Body of pancreas (tissue), 4 donors: ENCODE data around the gene MTCH2. TPM values are rescaled to one million over a fixed set of nuclear protein-coding genes. Genes with fewer than 3 reads are reported as not detected.

Experiments
- ATAC-seq: fragments of 150-250 bp; one replicate; pipeline ENCODE4 v1.9.1; 2016
- DNase-seq, 4 donors: peaks; one replicate each; pipeline ENCODE4 v3.0.0-alpha.2; 2019
- H3K27ac ChIP-seq, 4 donors: fragments of 200-600 bp; sonication (generic); 1 replicate in 3 of 4; 2 replicates in 1 of 4; pipeline versions ENCODE4 v1.5.1 to v1.6.1; 2016 to 2019; ENCODE audit warnings: mild to moderate bottlenecking in 1 of 4, mixed read lengths in 1 of 4, moderate library complexity in 1 of 4
- H3K27me3 ChIP-seq, 2 donors: fragments of 200-600 bp; sonication (generic); one replicate each; pipeline ENCODE4 v1.6.0; 2016; ENCODE audit warnings: mild to moderate bottlenecking in 1 of 2
- H3K36me3 ChIP-seq, 2 donors: fragments of 200-600 bp; sonication (generic); replicated peaks in 1 of 2; 2 replicates each; pipeline ENCODE4 v1.5.1; 2016; ENCODE audit warnings: low read depth in 2 of 2; ENCODE audit not compliant: insufficient read depth in 1 of 2
- H3K4me1 ChIP-seq: fragments of 200-600 bp; sonication (generic); one replicate; pipeline ENCODE4 v1.6.0; 2016
- H3K4me3 ChIP-seq, 2 donors: fragments of 200-600 bp; sonication (generic); 1 replicate in 1 of 2; 2 replicates in 1 of 2; pipeline ENCODE4 v1.5.1; 2016 to 2019
- H3K9me3 ChIP-seq, 3 donors: fragments of 200-600 bp; sonication (generic); 1 replicate in 2 of 3; 2 replicates in 1 of 3; pipeline ENCODE4 v1.5.1; 2016
- POLR2A ChIP-seq, 3 donors: fragments of 450-650 bp; IDR thresholded peaks; one replicate each; pipeline ENCODE4 v1.6.1; 2016; ENCODE audit warnings: antibody characterized with exemption in 3 of 3, mild to moderate bottlenecking in 2 of 3
- WGBS, 2 donors: methylation state at CpG; one replicate each; pipeline ENCODE4 v1.1.5; 2017; 5-methylcytosine and 5-hydroxymethylcytosine counted together
- intact Hi-C: fragments of 100-400 bp; cut with DNase I; formaldehyde crosslinking; loops from one replicate; pipeline ENCODE4 v1.15.1; 2023
- total RNA-seq, 2 donors: library from RNA; depleted of rRNA; stranded (reverse); fragments of >200 nt; gene quantifications; one replicate each; pipeline ENCODE4 v1.1.0, GENCODE V29; 2016
- TF ChIP-seq, protein P1 (sequence below), 7 experiments: fragments of 450-650 bp in 4 of 7; fragments of 200-600 bp in 3 of 7; sonication (generic) in 3 of 7; IDR thresholded peaks; one replicate each; pipeline ENCODE4 v1.5.1; 2016 to 2019; ENCODE audit warnings: antibody characterized with exemption in 7 of 7

The MTCH2 gene
- total RNA-seq, 2 donors from 2014 or later: 15.5 to 21.0 TPM

DNA sequence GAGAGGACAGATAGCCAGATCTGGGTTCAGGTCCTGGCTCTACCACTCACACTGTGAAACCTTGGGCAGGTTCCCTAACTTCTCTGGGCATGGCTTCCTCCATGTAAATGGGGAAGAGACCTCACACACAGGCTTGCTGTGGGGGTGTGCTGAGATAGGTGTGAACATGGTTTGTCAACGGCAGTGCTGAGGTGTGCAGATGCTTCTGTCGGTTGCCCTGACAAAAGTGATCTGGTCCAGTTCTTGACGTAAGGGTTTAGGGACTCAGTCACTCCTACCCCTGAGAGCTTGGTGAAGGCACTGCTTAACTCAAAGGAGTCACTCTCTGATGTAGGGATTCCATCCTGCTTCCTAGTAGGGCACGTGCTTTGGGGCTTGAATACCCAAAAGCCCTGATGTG is 50.1 kb downstream of the MTCH2 start:
- intact Hi-C loops: no loop called here
- H3K4me1 ChIP-seq: peaks cover 13% of the 10 kb centered on the region
- DNase-seq: no peak
- H3K9me3 ChIP-seq: no peaks in the 10 kb centered on the region
- no peaks in the 10 kb centered on the region for H3K36me3 ChIP-seq
- TF ChIP-seq POLR2A (IDR thresholded peaks at IDR 0.05): no peak
- TF ChIP-seq, protein P1, sequence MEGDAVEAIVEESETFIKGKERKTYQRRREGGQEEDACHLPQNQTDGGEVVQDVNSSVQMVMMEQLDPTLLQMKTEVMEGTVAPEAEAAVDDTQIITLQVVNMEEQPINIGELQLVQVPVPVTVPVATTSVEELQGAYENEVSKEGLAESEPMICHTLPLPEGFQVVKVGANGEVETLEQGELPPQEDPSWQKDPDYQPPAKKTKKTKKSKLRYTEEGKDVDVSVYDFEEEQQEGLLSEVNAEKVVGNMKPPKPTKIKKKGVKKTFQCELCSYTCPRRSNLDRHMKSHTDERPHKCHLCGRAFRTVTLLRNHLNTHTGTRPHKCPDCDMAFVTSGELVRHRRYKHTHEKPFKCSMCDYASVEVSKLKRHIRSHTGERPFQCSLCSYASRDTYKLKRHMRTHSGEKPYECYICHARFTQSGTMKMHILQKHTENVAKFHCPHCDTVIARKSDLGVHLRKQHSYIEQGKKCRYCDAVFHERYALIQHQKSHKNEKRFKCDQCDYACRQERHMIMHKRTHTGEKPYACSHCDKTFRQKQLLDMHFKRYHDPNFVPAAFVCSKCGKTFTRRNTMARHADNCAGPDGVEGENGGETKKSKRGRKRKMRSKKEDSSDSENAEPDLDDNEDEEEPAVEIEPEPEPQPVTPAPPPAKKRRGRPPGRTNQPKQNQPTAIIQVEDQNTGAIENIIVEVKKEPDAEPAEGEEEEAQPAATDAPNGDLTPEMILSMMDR (IDR thresholded peaks at IDR 0.05): no peak
- no peak overlapping the region for H3K27ac ChIP-seq
- peaks cover 0 to 29% of the 10 kb centered on the region in 2 donors for H3K27me3 ChIP-seq
- no peak overlapping the region for H3K4me3 ChIP-seq
- no peak for ATAC-seq
- WGBS, 2 donors: 66 to 74% methylated on average over 4 of the region's 4 CpGs

DNA sequence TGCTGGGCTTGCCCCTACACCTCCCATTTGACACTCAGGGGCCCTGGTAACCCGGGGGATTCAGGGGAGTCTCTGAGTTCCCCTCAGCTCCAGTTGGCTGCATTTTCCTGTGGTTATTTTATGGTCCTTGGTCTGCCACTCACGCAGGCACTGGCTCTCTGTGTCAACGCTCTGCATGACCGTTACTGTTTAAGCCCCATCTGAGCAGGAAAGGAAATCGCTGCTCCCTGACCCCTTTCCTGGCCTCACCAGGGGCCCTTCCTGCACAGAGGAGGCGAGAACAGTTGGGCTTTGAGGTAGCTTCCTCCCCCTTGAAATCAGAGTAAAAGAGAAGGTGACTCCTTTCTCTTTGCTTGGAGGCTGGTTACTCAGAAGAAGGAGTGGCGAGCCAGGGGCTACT is 50.6 kb downstream of the MTCH2 start:
- H3K27me3 ChIP-seq: peaks cover 0 to 29% of the 10 kb centered on the region in 2 donors

DNA sequence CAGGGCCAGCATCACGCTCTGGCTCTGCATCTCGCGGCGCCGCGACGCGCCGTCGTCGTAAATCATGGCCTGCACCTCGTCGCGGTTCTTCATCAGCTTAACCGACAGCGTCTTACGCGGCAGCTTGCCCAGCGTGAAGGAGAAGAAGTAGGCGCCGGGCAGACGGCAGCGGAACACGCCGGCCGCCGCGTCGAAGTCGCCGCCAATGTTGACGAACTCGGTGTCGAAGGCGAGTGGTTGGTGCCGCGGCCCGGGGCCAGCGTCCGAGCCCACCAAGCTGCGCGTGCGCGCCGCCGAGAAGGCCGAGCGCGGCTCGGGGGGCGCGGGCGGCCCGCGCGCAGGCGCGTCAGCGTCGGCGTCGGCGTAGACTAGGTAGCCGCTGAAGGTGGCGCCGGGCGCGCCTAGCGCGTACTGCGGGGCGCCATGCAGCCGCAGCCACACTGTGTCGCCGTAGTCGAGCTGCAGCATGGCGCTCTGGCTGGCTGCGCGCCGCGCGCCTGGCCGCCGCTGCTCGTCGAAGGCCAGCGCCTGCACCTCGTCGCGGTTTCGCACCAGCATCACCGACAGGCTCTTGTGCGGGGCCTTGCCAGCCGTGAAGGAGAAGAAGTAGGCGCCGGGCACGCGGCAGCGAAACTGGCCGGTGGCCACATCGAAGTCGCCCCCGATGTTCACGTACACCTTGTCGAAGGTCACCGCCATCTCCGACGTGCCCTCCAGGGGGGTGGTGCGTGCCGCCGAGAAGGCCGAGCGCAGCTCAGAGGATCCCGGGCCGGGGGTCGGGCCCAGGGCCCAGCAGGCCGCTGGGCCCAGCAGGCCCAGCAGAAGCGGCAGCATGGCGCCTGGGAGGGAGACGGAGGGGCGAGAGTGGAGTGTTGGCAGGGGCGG is 52.1 kb downstream of the MTCH2 start:
- TF ChIP-seq POLR2A (IDR thresholded peaks at IDR 0.05): no peak
- TF ChIP-seq, protein P1 (IDR thresholded peaks at IDR 0.05): no peak
- ATAC-seq (no peak), DNase-seq (no peak)
- peaks cover 0 to 29% of the 10 kb centered on the region in 2 donors for H3K27me3 ChIP-seq
- 47 to 92% methylated on average over 12 to 80 of the region's 122 CpGs for WGBS, 2 donors
- H3K9me3 ChIP-seq: no peaks in the 10 kb centered on the region
- intact Hi-C loops: no loop called here
- H3K4me1 ChIP-seq: peaks cover 13% of the 10 kb centered on the region
- no peak overlapping the region for H3K4me3 ChIP-seq
- no peaks in the 10 kb centered on the region for H3K36me3 ChIP-seq
- H3K27ac ChIP-seq: no peak overlapping the region

More for the DNA sequence above, 50.6 kb downstream of the MTCH2 start:
- no peak for ATAC-seq
- H3K9me3 ChIP-seq: no peaks in the 10 kb centered on the region
- peaks cover 13% of the 10 kb centered on the region for H3K4me1 ChIP-seq
- H3K4me3 ChIP-seq: no peak overlapping the region
- TF ChIP-seq, protein P1 (IDR thresholded peaks at IDR 0.05): no peak
- TF ChIP-seq POLR2A (IDR thresholded peaks at IDR 0.05): no peak
- intact Hi-C loops: no loop called here
- H3K27ac ChIP-seq: no peak overlapping the region
- WGBS, 2 donors: 52 to 63% methylated on average over 7 of the region's 7 CpGs
- no peak for DNase-seq
- no peaks in the 10 kb centered on the region for H3K36me3 ChIP-seq

DNA sequence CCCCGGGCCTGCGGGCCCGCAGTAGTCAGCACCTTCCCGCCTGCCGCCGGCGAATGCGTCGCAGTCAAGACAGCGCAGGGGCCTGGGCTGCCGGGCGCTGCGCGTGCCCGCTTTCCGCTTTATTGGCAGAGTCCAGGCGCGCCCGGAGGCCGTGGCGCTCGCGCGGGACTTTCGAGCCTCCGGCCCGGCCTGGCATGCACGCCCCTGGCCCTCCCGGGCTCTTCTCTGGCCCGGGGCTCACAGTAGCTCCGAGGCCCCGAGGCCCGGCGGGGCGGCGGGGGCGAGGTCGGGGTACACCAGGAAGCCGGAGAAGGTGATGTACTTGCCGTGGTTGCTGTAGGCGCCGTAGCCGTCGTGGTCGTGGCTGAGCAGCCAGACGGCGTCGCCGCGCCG is 52.8 kb downstream of the MTCH2 start:
- no peak overlapping the region for H3K27ac ChIP-seq
- peaks cover 13% of the 10 kb centered on the region for H3K4me1 ChIP-seq
- no peak for TF ChIP-seq POLR2A (IDR thresholded peaks at IDR 0.05)
- TF ChIP-seq, protein P1 (IDR thresholded peaks at IDR 0.05): no peak
- no peaks in the 10 kb centered on the region for H3K36me3 ChIP-seq
- H3K4me3 ChIP-seq: no peak overlapping the region
- ATAC-seq: no peak
- no peak for DNase-seq
- peaks cover 0 to 28% of the 10 kb centered on the region in 2 donors for H3K27me3 ChIP-seq
- no peaks in the 10 kb centered on the region for H3K9me3 ChIP-seq
- WGBS, 2 donors: 51 to 73% methylated on average over 8 to 37 of the region's 51 CpGs
- intact Hi-C loops: no loop called here
